ENCODE measurements around the gene HPD.
A peak's percentile ranks its signal among the peaks of the same experiment; 100 is the strongest.
"Not testable (repeated sequence)": the region's sequence is repeated elsewhere in the genome, so short reads cannot be mapped to it uniquely, and the experiment has no call there.

Gene HPD

DNA sequence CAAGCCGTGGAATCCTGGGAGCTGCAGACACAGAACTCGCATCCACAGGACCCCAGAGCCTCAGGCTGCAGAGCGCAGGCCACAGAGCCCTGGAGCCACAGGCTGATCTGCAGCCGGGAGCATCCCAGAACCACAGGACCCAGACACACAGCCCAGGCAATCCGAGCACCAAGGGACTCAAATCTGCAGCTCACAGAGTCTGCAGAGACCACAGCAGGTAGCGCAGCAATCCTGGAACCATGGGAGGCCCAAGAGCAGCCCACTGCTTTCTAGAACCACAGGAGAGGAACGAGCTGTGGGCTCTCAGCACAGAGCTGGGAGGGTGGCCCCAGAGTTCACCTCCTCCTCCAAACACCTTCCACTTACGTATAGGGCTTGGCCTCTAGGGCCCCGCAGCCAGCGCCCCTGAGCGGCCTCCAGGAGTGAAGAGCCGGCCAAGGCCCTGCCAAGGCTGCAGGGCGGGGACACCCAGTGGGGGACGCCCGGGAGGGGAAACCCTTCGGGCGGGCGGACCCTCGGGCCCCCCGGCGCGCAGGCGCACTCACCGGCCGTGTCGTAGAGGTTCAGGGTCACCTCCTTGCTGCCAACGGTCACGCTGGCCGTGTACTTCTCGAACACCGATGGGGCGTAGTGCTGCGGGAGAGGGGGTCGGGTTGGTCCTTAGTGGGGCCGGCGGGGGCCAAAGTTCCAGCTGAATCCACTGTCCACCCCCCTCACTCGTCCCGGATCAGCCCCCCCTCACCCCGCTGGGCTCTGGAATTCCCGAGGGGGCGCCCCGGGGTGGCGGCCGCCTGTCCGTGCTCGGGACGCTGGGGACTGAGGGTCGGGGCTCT is 65.8 kb downstream of the HPD start:
- Histone ChIP-seq H3K4me3 (ENCODE audit: insufficient read depth, low read depth, low read length) (peak overlapping the region; percentile 41), H3K27me3 (ENCODE audit: control insufficient read depth, insufficient read depth, low read length, poor library complexity, severe bottlenecking) (peaks cover 18% of the 10 kb centered on the region), H3K36me3 (ENCODE audit: control insufficient read depth, insufficient read depth, low read length) (peaks cover 7% of the 10 kb centered on the region), H3K4me1 (ENCODE audit: control insufficient read depth, insufficient read depth, low read length) (peaks cover 19% of the 10 kb centered on the region), H3K27ac (ENCODE audit: insufficient read depth, low read depth, low read length, poor library complexity, severe bottlenecking) (no peak overlapping the region), H3K9me3 (ENCODE audit: control insufficient read depth, low read length) (no peaks in the 10 kb centered on the region)
- 15 to 17% methylated on average over 46 to 48 of the region's 48 CpGs for WGBS, 2 experiments

DNA sequence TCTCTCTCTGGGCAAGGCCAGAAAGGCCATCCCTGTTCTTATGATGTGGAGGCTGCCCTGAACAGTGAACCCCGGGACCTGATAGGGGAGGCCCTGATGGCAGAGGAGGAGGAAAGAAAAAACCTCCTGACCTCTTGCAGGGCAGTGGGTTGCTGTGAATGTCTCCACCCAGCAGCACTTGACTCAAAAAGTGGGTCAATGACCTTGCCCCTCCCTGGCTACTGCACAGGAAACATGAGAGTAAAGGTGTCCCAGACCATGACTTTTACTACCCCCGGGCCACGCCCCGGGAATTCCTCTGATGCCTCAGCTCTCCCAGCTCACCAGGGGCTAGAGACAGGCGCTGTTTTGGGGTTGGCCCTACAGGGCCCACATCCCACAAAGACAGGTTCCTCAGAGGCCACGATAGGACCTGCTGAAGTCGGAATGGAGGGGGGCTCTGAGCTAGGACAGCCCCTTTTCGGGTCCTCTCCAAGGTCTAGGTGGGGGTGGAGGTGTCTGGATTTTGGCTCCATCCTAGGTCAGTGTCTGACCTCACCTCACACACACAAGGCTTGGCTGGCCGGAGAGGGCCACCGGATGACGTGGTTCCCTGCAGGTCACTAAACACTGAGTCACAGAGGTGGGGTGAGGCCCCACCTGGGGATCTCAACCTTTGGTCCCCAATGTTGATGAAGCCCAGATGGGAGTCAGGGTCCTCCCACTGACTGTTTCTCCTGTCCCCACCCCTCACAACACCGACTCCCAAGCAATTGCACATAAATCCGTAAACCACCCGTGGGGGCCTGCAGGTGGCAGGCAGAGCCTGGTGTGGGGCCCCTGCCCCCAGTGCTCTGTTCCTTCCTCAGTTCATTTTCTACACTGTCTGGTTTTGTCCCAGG is 66.7 kb downstream of the HPD start:
- peaks cover 10% of the 10 kb centered on the region for H3K4me1 ChIP-seq (ENCODE audit: control insufficient read depth, insufficient read depth, low read length)
- WGBS, 2 experiments, result 91 to 92% methylated on average over 13 to 14 of the region's 14 CpGs

GRCh38 chr12:121790785-121791184 is 67.9 kb downstream of the HPD start:
- 94 to 96% methylated on average over 8 of the region's 8 CpGs for WGBS, 2 experiments
- H3K27ac ChIP-seq (ENCODE audit: insufficient read depth, low read depth, low read length, poor library complexity, severe bottlenecking); H3K9me3 ChIP-seq (ENCODE audit: control insufficient read depth, low read length); H3K4me1 ChIP-seq (ENCODE audit: control insufficient read depth, insufficient read depth, low read length); H3K36me3 ChIP-seq (ENCODE audit: control insufficient read depth, insufficient read depth, low read length); H3K4me3 ChIP-seq (ENCODE audit: insufficient read depth, low read depth, low read length): not testable (repeated sequence)
- peaks cover 18% of the 10 kb centered on the region for H3K27me3 ChIP-seq (ENCODE audit: control insufficient read depth, insufficient read depth, low read length, poor library complexity, severe bottlenecking)

More for the DNA sequence above, 66.7 kb downstream of the HPD start:
- no peaks in the 10 kb centered on the region for H3K9me3 ChIP-seq (ENCODE audit: control insufficient read depth, low read length)
- no peak overlapping the region for H3K27ac ChIP-seq (ENCODE audit: insufficient read depth, low read depth, low read length, poor library complexity, severe bottlenecking)
- H3K36me3 ChIP-seq (ENCODE audit: control insufficient read depth, insufficient read depth, low read length), result peaks cover 7% of the 10 kb centered on the region
- peaks cover 18% of the 10 kb centered on the region for H3K27me3 ChIP-seq (ENCODE audit: control insufficient read depth, insufficient read depth, low read length, poor library complexity, severe bottlenecking)
- H3K4me3 ChIP-seq (ENCODE audit: insufficient read depth, low read depth, low read length), result no peak overlapping the region

DNA sequence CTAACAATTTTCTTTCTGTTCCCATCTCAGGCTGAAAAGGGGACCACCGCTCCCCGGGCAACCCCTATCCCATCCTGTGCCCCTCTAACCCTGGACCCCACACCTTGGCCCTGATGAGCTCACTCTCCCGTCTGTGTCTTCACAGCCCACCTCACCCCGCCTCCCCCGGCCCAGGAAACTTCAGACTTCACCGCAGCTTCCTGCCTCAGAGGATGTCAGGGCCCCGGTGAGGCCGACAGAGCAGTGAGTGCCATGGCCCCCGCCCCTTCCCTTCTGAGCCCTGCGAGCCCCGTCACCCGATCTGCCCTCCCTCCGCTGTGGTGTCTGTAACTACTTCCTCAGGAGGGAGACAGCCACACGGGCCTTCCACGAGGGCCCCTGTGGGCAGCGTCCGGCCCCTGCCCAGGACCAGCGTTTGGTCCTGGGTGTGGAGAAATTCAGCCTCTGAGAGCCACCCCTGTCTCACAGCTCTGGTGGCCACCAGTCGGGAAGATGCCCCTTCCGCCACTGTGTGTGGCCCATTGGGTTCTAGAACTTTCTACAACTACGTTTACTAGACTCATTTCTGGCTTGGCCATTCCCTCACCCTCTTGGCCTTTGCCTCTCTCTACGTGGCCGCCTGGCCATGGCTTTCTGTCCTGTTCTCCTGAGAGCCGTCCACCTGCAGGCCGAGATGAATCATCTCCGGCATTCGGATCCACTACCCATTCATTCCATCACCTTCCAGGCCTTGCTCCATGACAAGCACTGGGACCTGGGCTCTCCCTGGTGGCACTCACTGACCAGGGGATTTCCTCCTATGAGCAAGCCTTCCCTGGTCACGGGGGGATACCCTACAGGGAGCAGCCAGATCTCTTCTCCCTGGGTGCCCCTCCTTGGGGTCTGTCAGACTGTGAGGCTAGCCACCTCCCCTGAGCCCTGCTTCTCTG is 68.6 kb downstream of the HPD start:
- Histone ChIP-seq H3K36me3 (ENCODE audit: control insufficient read depth, insufficient read depth, low read length) (no peaks in the 10 kb centered on the region), H3K4me1 (ENCODE audit: control insufficient read depth, insufficient read depth, low read length) (peaks cover 3% of the 10 kb centered on the region), H3K4me3 (ENCODE audit: insufficient read depth, low read depth, low read length) (no peak overlapping the region), H3K27me3 (ENCODE audit: control insufficient read depth, insufficient read depth, low read length, poor library complexity, severe bottlenecking) (peaks cover 18% of the 10 kb centered on the region), H3K9me3 (ENCODE audit: control insufficient read depth, low read length) (no peaks in the 10 kb centered on the region), H3K27ac (ENCODE audit: insufficient read depth, low read depth, low read length, poor library complexity, severe bottlenecking) (no peak overlapping the region)
- 79% methylated on average over 28 of the region's 28 CpGs for WGBS, 2 experiments

All from ectodermal cell (in vitro differentiated cells).